Muscle of arm (tissue), 12 donors: ENCODE measurements around the gene EHMT1. TPM values are rescaled to one million over a fixed set of nuclear protein-coding genes. Genes with fewer than 3 reads are reported as not detected.
"Not testable (repeated sequence)": the region's sequence is repeated elsewhere in the genome, so short reads cannot be mapped to it uniquely, and the experiment has no call there.

ENCODE experiments used
- DNase-seq: peaks from one replicate; pipeline ENCODE4 v3.0.0-alpha.2; 2013
- polyA plus RNA-seq, 12 donors: library from polyadenylated mRNA; unstranded; fragments of 120-200 nt; gene quantifications; one replicate each; pipeline ENCODE4 v1.2.1, GENCODE V29; 2013; ENCODE audit not compliant: insufficient read length in 12 of 12

The EHMT1 gene
- polyA plus RNA-seq, 12 donors = 36.6 to 71.7 (median 43.4) TPM; not detected in 1

- no peak for DNase-seq
These were observed 241.6 kb downstream of the EHMT1 start for GRCh38 chr9:137860361-137860760.

- DNase-seq = no peak
These were observed 246.9 kb downstream of the EHMT1 start for GRCh38 chr9:137865581-137866145.

- no peak for DNase-seq
These were observed 247.7 kb downstream of the EHMT1 start for GRCh38 chr9:137866226-137867141.

- no peak for DNase-seq
These were observed 251.6 kb downstream of the EHMT1 start for GRCh38 chr9:137870432-137870831.

- DNase-seq = no peak
These were observed 253.5 kb downstream of the EHMT1 start for GRCh38 chr9:137872296-137872695.

- no peak for DNase-seq
These were observed 254.6 kb downstream of the EHMT1 start for GRCh38 chr9:137873408-137873807.

GRCh38 chr9:137873858-137874362 lies 255.1 kb downstream of the EHMT1 start:
- DNase-seq = no peak

- DNase-seq = no peak
These were observed 256.5 kb downstream of the EHMT1 start for GRCh38 chr9:137875354-137875753.

GRCh38 chr9:137875846-137876245 lies 257.0 kb downstream of the EHMT1 start:
- DNase-seq = no peak

GRCh38 chr9:137876269-137876668 lies 257.5 kb downstream of the EHMT1 start:
- DNase-seq = no peak

- DNase-seq = no peak
These were observed 258.1 kb downstream of the EHMT1 start for GRCh38 chr9:137876781-137877386.

GRCh38 chr9:137877506-137878122 lies 258.8 kb downstream of the EHMT1 start, which contains the start of gene CACNA1B:
CACNA1B (plus strand) TSS chr9:137877782; CDS start chr9:137877934, 152 bp downstream.
- not testable (repeated sequence) for DNase-seq

- DNase-seq = peak; percentile 31
These were observed 259.5 kb downstream of the EHMT1 start for GRCh38 chr9:137878146-137878941.

- no peak for DNase-seq
These were observed 260.2 kb downstream of the EHMT1 start for GRCh38 chr9:137879052-137879451.

GRCh38 chr9:137879566-137880150 lies 260.9 kb downstream of the EHMT1 start:
- DNase-seq = no peak

GRCh38 chr9:137880160-137880975 lies 261.6 kb downstream of the EHMT1 start:
- no peak for DNase-seq

- no peak for DNase-seq
These were observed 262.2 kb downstream of the EHMT1 start for GRCh38 chr9:137880976-137881530.

GRCh38 chr9:137881591-137882505 lies 263.0 kb downstream of the EHMT1 start:
- no peak for DNase-seq

- DNase-seq = no peak
These were observed 263.7 kb downstream of the EHMT1 start for GRCh38 chr9:137882506-137882821.
